Keratinocyte (primary cell): ENCODE data around the gene NHSL2. TPM values are rescaled to one million over a fixed set of nuclear protein-coding genes. Genes with fewer than 3 reads are reported as not detected.

Experiments used
- DNase-seq: peaks from one replicate; pipeline ENCODE4 v3.0.0-alpha.2; 2011; ENCODE audit warnings: low read depth, missing footprints, low spot score
- FAIRE-seq: peaks from 2 replicates; lab custom pipeline; 2011; peaks lifted over from hg19 to GRCh38; lab: Jason Lieb, UNC
- H2AFZ ChIP-seq: 2 replicates; pipeline ENCODE4 v1.6.0; 2012; ENCODE audit warnings: low read length, control low read depth, inconsistent platforms; ENCODE audit not compliant: control insufficient read depth
- H3K27ac ChIP-seq: 2 replicates; pipeline ENCODE4 v1.5.1; 2011; ENCODE audit warnings: low read length; ENCODE audit not compliant: control insufficient read depth, insufficient read depth
- H3K27me3 ChIP-seq: 3 replicates; pipeline ENCODE4 v1.6.0; 2011; ENCODE audit warnings: low read length; ENCODE audit not compliant: control insufficient read depth, insufficient read depth; ENCODE audit errors: extremely low read depth
- H3K36me3 ChIP-seq, 2 experiments: 2 replicates in 1 of 2; 3 replicates in 1 of 2; pipeline ENCODE4 v1.5.1; 2011; ENCODE audit warnings: low read length in 2 of 2, mild to moderate bottlenecking in 1 of 2; ENCODE audit not compliant: control insufficient read depth in 2 of 2, insufficient read depth in 2 of 2; ENCODE audit errors: extremely low read depth in 1 of 2
- H3K4me1 ChIP-seq: 3 replicates; pipeline ENCODE4 v1.5.1; 2011; ENCODE audit warnings: low read length; ENCODE audit not compliant: control insufficient read depth, insufficient read depth; ENCODE audit errors: extremely low read depth
- H3K4me2 ChIP-seq: 3 replicates; pipeline ENCODE4 v1.6.0; 2011; ENCODE audit warnings: low read depth, low read length; ENCODE audit not compliant: control insufficient read depth, insufficient read depth; ENCODE audit errors: extremely low read depth
- H3K4me3 ChIP-seq, 3 experiments: fragments of 200-600 bp in 1 of 3; sonication (generic) in 1 of 3; 2 replicates in 2 of 3; 3 replicates in 1 of 3; pipeline ENCODE4 v1.5.1; 2011 to 2016; ENCODE audit warnings: low read length in 3 of 3, mild to moderate bottlenecking in 3 of 3, control low read depth in 2 of 3, inconsistent platforms in 1 of 3, low read depth in 1 of 3, mixed read lengths in 1 of 3, mixed run types in 1 of 3, moderate library complexity in 1 of 3; ENCODE audit not compliant: control insufficient read depth in 2 of 3, insufficient read depth in 2 of 3; ENCODE audit errors: extremely low read depth in 1 of 3
- H3K79me2 ChIP-seq: 2 replicates; pipeline ENCODE4 v1.6.0; 2012; ENCODE audit warnings: low read length; ENCODE audit not compliant: control insufficient read depth, insufficient read depth
- H3K9ac ChIP-seq: 3 replicates; pipeline ENCODE4 v1.6.0; 2011; ENCODE audit warnings: low read length; ENCODE audit not compliant: control insufficient read depth, insufficient read depth; ENCODE audit errors: extremely low read depth
- H3K9me1 ChIP-seq: 3 replicates; pipeline ENCODE4 v1.6.0; 2011; ENCODE audit warnings: low read length; ENCODE audit not compliant: control insufficient read depth, insufficient read depth; ENCODE audit errors: extremely low read depth
- H3K9me3 ChIP-seq: 2 replicates; pipeline ENCODE4 v1.5.1; 2012; ENCODE audit warnings: low read depth, low read length; ENCODE audit not compliant: control insufficient read depth
- H4K20me1 ChIP-seq: 3 replicates; pipeline ENCODE4 v1.6.0; 2011; ENCODE audit warnings: low read length; ENCODE audit not compliant: control insufficient read depth, insufficient read depth; ENCODE audit errors: extremely low read depth
- EZH2 ChIP-seq: IDR thresholded peaks from one replicate; pipeline ENCODE4 v1.6.1; 2012; ENCODE audit warnings: inconsistent platforms, mild to moderate bottlenecking, low read length, moderate library complexity
- dilution Hi-C: fragments of 300-500 bp; cut with MboI; formaldehyde crosslinking; loops from one replicate; pipeline ENCODE4 v1.7.0; 2020; ENCODE audit warnings: low sequenced_read_pairs; ENCODE audit not compliant: extremely low pct_ligation_motif_present
- polyA plus RNA-seq, 5 experiments: library from polyadenylated mRNA; depleted of rRNA in 3 of 5; stranded (reverse) in 3 of 5; stranded (forward) in 1 of 5; unstranded in 1 of 5; fragments of >200 nt; gene quantifications; 1 replicate in 1 of 5; 2 replicates in 3 of 5; 3 replicates in 1 of 5; pipeline versions ENCODE4 v1.2.1 to v1.2.3, GENCODE V29; 2011 to 2012; ENCODE audit warnings: missing spikeins in 2 of 5, low read depth in 1 of 5, low replicate concordance in 1 of 5
- TF ChIP-seq, protein P1 (sequence below), 3 experiments: IDR thresholded peaks in 1 of 3; conservative IDR thresholded peaks in 1 of 3; optimal IDR thresholded peaks in 1 of 3; 2 replicates in 2 of 3; 3 replicates in 1 of 3; pipeline versions ENCODE3 to v1.5.1; 2011; ENCODE audit warnings: low read length in 3 of 3, mild to moderate bottlenecking in 3 of 3, moderate library complexity in 2 of 3, control low read depth in 1 of 3, inconsistent platforms in 1 of 3; ENCODE audit not compliant: insufficient read depth in 2 of 3; ENCODE audit errors: extremely low read depth in 1 of 3

Gene NHSL2
- polyA plus RNA-seq, 1 donor (not counting 4 experiments of a cell fraction or from before 2014, with no cell fraction given): 0.04 TPM

DNA sequence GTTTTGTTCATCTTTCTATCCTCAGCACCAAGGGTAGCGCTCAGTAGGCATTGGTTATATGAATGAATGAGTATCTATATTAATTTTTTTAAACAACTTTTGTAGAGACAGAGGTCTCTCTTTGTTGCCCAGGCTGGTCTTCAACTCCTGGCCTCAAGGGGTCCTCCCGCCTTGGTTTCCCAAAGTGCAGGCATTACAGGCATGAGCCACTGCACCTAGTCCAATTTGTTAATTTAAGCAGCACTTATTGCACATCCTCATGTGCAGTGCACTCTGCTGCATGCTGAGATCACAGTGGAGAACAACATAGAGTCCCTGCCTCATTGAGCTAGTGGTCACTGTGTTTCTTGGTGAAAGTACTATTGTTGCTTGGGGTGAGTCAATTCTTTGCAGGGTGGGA is 94.4 kb downstream of the NHSL2 start:
- Histone ChIP-seq H3K4me2 (no peak overlapping the region), H3K36me3 (no peaks in the 10 kb centered on the region), H2AFZ (no peak overlapping the region), H3K9me1 (no peaks in the 10 kb centered on the region), H3K4me3 (no peak overlapping the region), H3K27ac (no peak overlapping the region), H3K79me2 (no peaks in the 10 kb centered on the region), H3K9ac (no peak overlapping the region), H3K27me3 (peaks cover 26% of the 10 kb centered on the region), H4K20me1 (peaks cover 2% of the 10 kb centered on the region), H3K4me1 (no peaks in the 10 kb centered on the region), H3K9me3 (no peaks in the 10 kb centered on the region)
- no peak for FAIRE-seq
- dilution Hi-C loops: no loop called here
- no peak for TF ChIP-seq EZH2
- TF ChIP-seq, protein P1, sequence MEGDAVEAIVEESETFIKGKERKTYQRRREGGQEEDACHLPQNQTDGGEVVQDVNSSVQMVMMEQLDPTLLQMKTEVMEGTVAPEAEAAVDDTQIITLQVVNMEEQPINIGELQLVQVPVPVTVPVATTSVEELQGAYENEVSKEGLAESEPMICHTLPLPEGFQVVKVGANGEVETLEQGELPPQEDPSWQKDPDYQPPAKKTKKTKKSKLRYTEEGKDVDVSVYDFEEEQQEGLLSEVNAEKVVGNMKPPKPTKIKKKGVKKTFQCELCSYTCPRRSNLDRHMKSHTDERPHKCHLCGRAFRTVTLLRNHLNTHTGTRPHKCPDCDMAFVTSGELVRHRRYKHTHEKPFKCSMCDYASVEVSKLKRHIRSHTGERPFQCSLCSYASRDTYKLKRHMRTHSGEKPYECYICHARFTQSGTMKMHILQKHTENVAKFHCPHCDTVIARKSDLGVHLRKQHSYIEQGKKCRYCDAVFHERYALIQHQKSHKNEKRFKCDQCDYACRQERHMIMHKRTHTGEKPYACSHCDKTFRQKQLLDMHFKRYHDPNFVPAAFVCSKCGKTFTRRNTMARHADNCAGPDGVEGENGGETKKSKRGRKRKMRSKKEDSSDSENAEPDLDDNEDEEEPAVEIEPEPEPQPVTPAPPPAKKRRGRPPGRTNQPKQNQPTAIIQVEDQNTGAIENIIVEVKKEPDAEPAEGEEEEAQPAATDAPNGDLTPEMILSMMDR (optimal IDR thresholded peaks at IDR 0.05 in 1 of 3, IDR thresholded peaks at IDR 0.05 in 1 of 3, conservative IDR thresholded peaks at IDR 0.05 in 1 of 3; ENCODE audit: extremely low read depth in 1 of 3, insufficient read depth in 2 of 3, low read length in 3 of 3): no peak
- DNase-seq: no peak

DNA sequence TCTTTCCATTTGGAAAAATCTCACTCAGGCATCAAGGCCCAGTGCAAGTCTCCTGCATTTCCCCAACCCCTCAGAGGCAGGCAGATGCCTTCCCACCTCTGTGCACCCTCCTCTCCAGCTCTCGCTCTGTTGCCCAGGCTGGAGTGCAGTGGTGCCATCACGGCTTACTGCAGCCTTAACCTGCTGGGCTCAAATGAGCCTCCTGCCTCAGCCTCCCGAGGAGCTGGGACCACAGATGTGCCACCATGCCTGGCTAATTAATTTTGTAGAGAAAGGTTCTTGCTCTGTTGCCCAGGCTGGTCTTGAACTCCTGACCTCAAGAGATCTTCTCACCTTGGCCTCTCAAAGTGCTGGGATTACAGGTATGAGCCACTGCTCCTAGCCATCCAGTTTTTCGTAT is 95.8 kb downstream of the NHSL2 start:
- dilution Hi-C loops: no loop called here
- Histone ChIP-seq H3K27ac (no peak overlapping the region), H4K20me1 (peaks cover 2% of the 10 kb centered on the region), H3K4me3 (no peak overlapping the region), H2AFZ (no peak overlapping the region), H3K27me3 (peaks cover 26% of the 10 kb centered on the region), H3K79me2 (no peaks in the 10 kb centered on the region), H3K4me1 (no peaks in the 10 kb centered on the region), H3K9ac (no peak overlapping the region), H3K4me2 (no peak overlapping the region), H3K36me3 (no peaks in the 10 kb centered on the region), H3K9me3 (no peaks in the 10 kb centered on the region), H3K9me1 (no peaks in the 10 kb centered on the region)
- FAIRE-seq (no peak), DNase-seq (no peak)
- TF ChIP-seq EZH2: no peak
- TF ChIP-seq, protein P1 (optimal IDR thresholded peaks at IDR 0.05 in 1 of 3, IDR thresholded peaks at IDR 0.05 in 1 of 3, conservative IDR thresholded peaks at IDR 0.05 in 1 of 3; ENCODE audit: extremely low read depth in 1 of 3, insufficient read depth in 2 of 3, low read length in 3 of 3): no peak
